Ishikawa (cell line): Measurements from ENCODE around the gene FAM234B.

Experiments
- CEBPB ChIP-seq: IDR thresholded peaks from 2 replicates; pipeline ENCODE4 v1.6.1; 2012
- CREB1 ChIP-seq: IDR thresholded peaks from 2 replicates; pipeline ENCODE4 v1.6.1; 2012; ENCODE audit warnings: low read depth
- EGR1 ChIP-seq: IDR thresholded peaks from 2 replicates; pipeline ENCODE4 v1.6.1; 2012
- EP300 ChIP-seq: IDR thresholded peaks from 2 replicates; pipeline ENCODE4 v1.6.1; 2012; ENCODE audit warnings: borderline replicate concordance
- FOXM1 ChIP-seq: IDR thresholded peaks from 2 replicates; pipeline ENCODE4 v1.6.1; 2012; ENCODE audit warnings: low read depth, borderline replicate concordance
- NFIC ChIP-seq: IDR thresholded peaks from 2 replicates; pipeline ENCODE4 v1.6.1; 2012
- RAD21 ChIP-seq: IDR thresholded peaks from 2 replicates; pipeline ENCODE4 v1.6.1; 2012; ENCODE audit warnings: low read depth
- REST ChIP-seq: IDR thresholded peaks from 2 replicates; pipeline ENCODE4 v1.6.1; 2012; ENCODE audit warnings: low read depth, mild to moderate bottlenecking
- TAF1 ChIP-seq: IDR thresholded peaks from 2 replicates; pipeline ENCODE4 v1.6.1; 2012; ENCODE audit warnings: low read depth, mild to moderate bottlenecking
- TCF12 ChIP-seq: IDR thresholded peaks from 2 replicates; pipeline ENCODE4 v1.6.1; 2012; ENCODE audit warnings: low read depth
- TEAD4 ChIP-seq: IDR thresholded peaks from 2 replicates; pipeline ENCODE4 v1.6.1; 2012
- USF1 ChIP-seq: IDR thresholded peaks from 2 replicates; pipeline ENCODE4 v1.6.1; 2012
- YY1 ChIP-seq: IDR thresholded peaks from 2 replicates; pipeline ENCODE4 v1.6.1; 2012; ENCODE audit warnings: low read depth
- ZBTB7A ChIP-seq: IDR thresholded peaks from 2 replicates; pipeline ENCODE4 v1.6.1; 2012; ENCODE audit warnings: low read depth
- TF ChIP-seq, protein P1 (sequence below): IDR thresholded peaks from 2 replicates; pipeline ENCODE4 v1.6.1; 2012

Gene FAM234B

GRCh38 chr12:13090054-13090453 lies 45.9 kb downstream of the FAM234B start:
- TF ChIP-seq, protein P1, sequence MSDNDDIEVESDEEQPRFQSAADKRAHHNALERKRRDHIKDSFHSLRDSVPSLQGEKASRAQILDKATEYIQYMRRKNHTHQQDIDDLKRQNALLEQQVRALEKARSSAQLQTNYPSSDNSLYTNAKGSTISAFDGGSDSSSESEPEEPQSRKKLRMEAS = no peak
- TF ChIP-seq REST (no peak), EP300 (no peak), YY1 (no peak), EGR1 (no peak), NFIC (no peak), FOXM1 (no peak), TCF12 (no peak)

- TF ChIP-seq NFIC (no peak), REST (no peak), ZBTB7A (no peak), EGR1 (no peak), RAD21 (no peak), TEAD4 (no peak), TAF1 (no peak), TCF12 (no peak), CREB1 (no peak), USF1 (no peak), EP300 (no peak), CEBPB (no peak), YY1 (no peak), FOXM1 (no peak)
- TF ChIP-seq, protein P1 = no peak
Observed at GRCh38 chr12:13091832-13092231, 47.7 kb downstream of the FAM234B start.

DNA sequence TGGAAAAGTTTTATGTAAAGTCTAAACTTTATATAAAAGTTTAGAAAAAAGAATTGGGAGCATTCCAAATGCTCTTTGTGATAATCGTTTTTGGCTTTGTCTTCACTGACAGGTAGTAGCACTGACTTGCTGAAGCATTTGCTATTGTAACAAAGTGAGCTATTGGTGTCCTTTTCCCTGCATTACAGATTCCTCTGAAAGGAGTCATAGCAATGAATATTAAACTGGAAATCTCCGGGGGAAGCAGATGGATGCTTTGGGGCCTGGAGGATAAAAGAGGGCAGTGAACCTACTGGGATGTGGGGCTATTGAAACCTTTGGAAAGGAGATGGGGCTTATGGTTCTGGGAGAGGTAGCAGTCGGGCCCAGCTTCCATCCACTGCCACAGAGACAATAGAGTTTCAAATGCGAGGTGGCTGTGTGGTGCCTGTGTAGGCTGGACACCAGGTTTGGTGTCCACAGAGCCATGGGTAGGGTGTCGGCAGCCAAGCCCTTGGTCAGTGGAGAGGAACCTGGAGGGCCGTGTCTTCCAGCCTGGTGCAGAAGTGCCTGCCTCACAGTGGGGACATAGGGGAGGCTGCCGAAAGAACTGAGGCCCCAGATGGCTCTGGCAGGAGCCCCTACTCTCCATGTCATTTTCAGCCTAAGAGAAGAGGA lies 49.1 kb downstream of the FAM234B start:
- TF ChIP-seq REST (no peak), TCF12 (no peak), USF1 (no peak)
- TF ChIP-seq, protein P1 = no peak

GRCh38 chr12:13093848-13094220 lies 49.7 kb downstream of the FAM234B start:
- TF ChIP-seq CEBPB = no peak
- TF ChIP-seq CREB1 = no peak
- TF ChIP-seq NFIC = peak; percentile 29

DNA sequence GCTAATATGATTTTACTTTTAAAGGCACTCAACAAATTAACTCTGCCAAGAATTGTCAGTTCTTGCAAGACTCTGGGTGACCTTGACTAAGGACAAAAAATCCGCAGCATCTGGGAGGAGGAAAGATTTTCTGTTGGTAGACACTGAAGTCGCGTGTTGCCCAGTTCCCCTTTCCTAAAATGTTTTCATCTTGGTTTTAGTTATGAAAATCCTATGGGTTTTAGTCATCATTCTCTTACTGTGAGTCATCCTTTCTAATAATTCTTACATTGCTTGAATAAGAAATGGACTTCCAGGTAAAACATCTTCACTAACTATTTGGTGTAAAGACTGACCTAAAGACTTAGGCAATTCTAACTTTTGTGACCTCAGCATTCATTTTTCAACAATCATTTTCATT lies 50.2 kb downstream of the FAM234B start:
- TF ChIP-seq, protein P1 = no peak
- no peak for TF ChIP-seq TAF1
- TF ChIP-seq YY1 = no peak
- no peak for TF ChIP-seq RAD21
- TF ChIP-seq TCF12 = no peak
- TF ChIP-seq USF1 = no peak
- TF ChIP-seq REST = no peak
- no peak for TF ChIP-seq NFIC
- no peak for TF ChIP-seq ZBTB7A
- TF ChIP-seq EP300 = no peak
- no peak for TF ChIP-seq CEBPB
